GM23338 (cell line): ENCODE measurements around the gene ARMC9. TPM values are rescaled to one million over a fixed set of nuclear protein-coding genes. Genes with fewer than 3 reads are reported as not detected.

ENCODE experiments used
- ATAC-seq: fragments of 200-7000 bp; cut with Tn5 transposase; 3 replicates; pipeline ENCODE4 v1.9.1; 2020
- DNase-seq: peaks from one replicate; pipeline ENCODE4 v3.0.0-alpha.2; 2015; ENCODE audit warnings: low spot score
- H2AFZ ChIP-seq: fragments of 200-600 bp; sonication (generic); 2 replicates; pipeline ENCODE4 v1.8.0; 2016; ENCODE audit warnings: antibody characterized with exemption, mild to moderate bottlenecking, moderate library complexity
- H3F3A ChIP-seq: fragments of 200-600 bp; sonication (generic); replicated peaks from 2 replicates; pipeline ENCODE4 v1.8.0; 2017; ENCODE audit warnings: antibody characterized with exemption, mixed run types, low read depth
- H3K27ac ChIP-seq: fragments of 200-600 bp; sonication (generic); 2 replicates; pipeline ENCODE4 v1.6.1; 2016; ENCODE audit warnings: low read depth
- H3K27me3 ChIP-seq: fragments of 200-600 bp; sonication (generic); 2 replicates; pipeline ENCODE4 v1.8.0; 2016; ENCODE audit warnings: mild to moderate bottlenecking, mixed run types, moderate library complexity; ENCODE audit not compliant: insufficient read depth
- H3K36me3 ChIP-seq: fragments of 200-600 bp; sonication (generic); 2 replicates; pipeline ENCODE4 v1.8.0; 2016; ENCODE audit warnings: mild to moderate bottlenecking; ENCODE audit not compliant: insufficient read depth
- H3K4me1 ChIP-seq: fragments of 200-600 bp; sonication (generic); 2 replicates; pipeline ENCODE4 v1.8.0; 2016; ENCODE audit warnings: mild to moderate bottlenecking, moderate library complexity; ENCODE audit not compliant: insufficient read depth
- H3K4me2 ChIP-seq: fragments of 200-600 bp; sonication (generic); 2 replicates; pipeline ENCODE4 v1.7.1; 2017; ENCODE audit warnings: mixed run types
- H3K4me3 ChIP-seq: fragments of 200-600 bp; sonication (generic); 2 replicates; pipeline ENCODE4 v1.6.1; 2016; ENCODE audit warnings: mixed run types
- H3K79me2 ChIP-seq: fragments of 200-600 bp; sonication (generic); replicated peaks from 2 replicates; pipeline ENCODE4 v1.8.0; 2017; ENCODE audit warnings: mild to moderate bottlenecking; ENCODE audit not compliant: insufficient read depth
- H3K9me2 ChIP-seq: fragments of 200-600 bp; sonication (generic); 2 replicates; pipeline ENCODE4 v1.8.0; 2017; ENCODE audit not compliant: insufficient read depth
- H4K20me1 ChIP-seq: fragments of 200-600 bp; sonication (generic); replicated peaks from 2 replicates; pipeline ENCODE4 v1.8.0; 2017; ENCODE audit warnings: mild to moderate bottlenecking; ENCODE audit not compliant: insufficient read depth
- H3K27ac Mint-ChIP-seq: 2 replicates; pipeline ENCODE4 v1.8.0; 2020; ENCODE audit warnings: inconsistent platforms, mild to moderate bottlenecking, moderate library complexity, mixed read lengths
- H3K27me3 Mint-ChIP-seq: 3 replicates; pipeline ENCODE4 v1.8.0; 2022; ENCODE audit warnings: low read depth, mild to moderate bottlenecking, moderate library complexity, mixed read lengths, inconsistent platforms; ENCODE audit not compliant: insufficient read depth, poor library complexity
- H3K36me3 Mint-ChIP-seq: 3 replicates; pipeline ENCODE4 v1.8.0; 2021; ENCODE audit warnings: low read depth, mild to moderate bottlenecking, inconsistent platforms, moderate library complexity, mixed read lengths
- H3K4me1 Mint-ChIP-seq: 3 replicates; pipeline ENCODE4 v1.8.0; 2020; ENCODE audit warnings: mild to moderate bottlenecking, inconsistent platforms, mixed read lengths
- H3K4me3 Mint-ChIP-seq: 3 replicates; pipeline ENCODE4 v1.8.0; 2021; ENCODE audit warnings: moderate library complexity, mild to moderate bottlenecking, inconsistent platforms, mixed read lengths
- H3K9me3 Mint-ChIP-seq: 3 replicates; pipeline ENCODE4 v1.8.0; 2020; ENCODE audit warnings: moderate library complexity, mild to moderate bottlenecking, inconsistent platforms, mixed read lengths
- CREB1 ChIP-seq: fragments of 250-450 bp; sonication (Bioruptor Pico); IDR thresholded peaks from 2 replicates; pipeline ENCODE4 v1.5.0; 2020; ENCODE audit warnings: low read depth, mild to moderate bottlenecking, moderate library complexity
- EZH2 ChIP-seq: fragments of 200-600 bp; sonication (generic); IDR thresholded peaks from one replicate; pipeline ENCODE4 v1.8.0; 2017; ENCODE audit warnings: antibody characterized with exemption, mild to moderate bottlenecking, low read depth; ENCODE audit not compliant: unreplicated experiment
- EZH2phosphoT487 ChIP-seq: fragments of 200-600 bp; sonication (generic); IDR thresholded peaks from one replicate; pipeline ENCODE4 v1.8.1; 2018; ENCODE audit warnings: antibody characterized with exemption; ENCODE audit not compliant: unreplicated experiment
- JUNB ChIP-seq: IDR thresholded peaks from one replicate; pipeline ENCODE4 v1.6.1; 2016; ENCODE audit warnings: antibody characterized with exemption; ENCODE audit not compliant: unreplicated experiment
- NANOG ChIP-seq: IDR thresholded peaks from 2 replicates; pipeline ENCODE4 v1.6.1; 2016; ENCODE audit warnings: antibody characterized with exemption, borderline replicate concordance
- POLR2AphosphoS5 ChIP-seq: IDR thresholded peaks from 2 replicates; pipeline ENCODE4 v1.6.1; 2016; ENCODE audit warnings: antibody characterized with exemption, low read depth
- STAT1 ChIP-seq: IDR thresholded peaks from one replicate; pipeline ENCODE4 v1.6.1; 2016; ENCODE audit warnings: antibody characterized with exemption; ENCODE audit not compliant: unreplicated experiment
- ZNF114 ChIP-seq: fragments of 250-450 bp; sonication (Bioruptor Pico); IDR thresholded peaks from 2 replicates; pipeline ENCODE4 v1.5.0; 2020; ENCODE audit warnings: mild to moderate bottlenecking, moderate library complexity
- ZNF331 ChIP-seq: fragments of 250-450 bp; sonication (Bioruptor Pico); IDR thresholded peaks from 2 replicates; pipeline ENCODE4 v1.5.0; 2020; ENCODE audit warnings: low read depth, mild to moderate bottlenecking, moderate library complexity
- polyA plus RNA-seq: library from polyadenylated mRNA; unstranded; fragments of >200 nt; fragmentation: Nextera tagmentation; extraction: Ambion mirVana; gene quantifications from 2 replicates; pipeline ENCODE4 v1.2.1, GENCODE V29; 2016
- total RNA-seq: library from RNA; depleted of rRNA; stranded (reverse); fragments of >200 nt; shearing (Covaris generic); gene quantifications from 2 replicates; pipeline ENCODE4 v1.2.3, GENCODE V29; 2014
- TF ChIP-seq, protein P1 (sequence below): IDR thresholded peaks from one replicate; pipeline ENCODE4 v1.6.1; 2018; ENCODE audit warnings: antibody characterized with exemption; ENCODE audit not compliant: unreplicated experiment
- TF ChIP-seq, protein P2 (sequence below): IDR thresholded peaks from 2 replicates; pipeline ENCODE4 v1.6.1; 2016; ENCODE audit warnings: antibody characterized with exemption

Gene ARMC9
- total and polyA plus RNA-seq, 2 experiments from 2014 or later: 29.2 to 56.0 TPM

DNA sequence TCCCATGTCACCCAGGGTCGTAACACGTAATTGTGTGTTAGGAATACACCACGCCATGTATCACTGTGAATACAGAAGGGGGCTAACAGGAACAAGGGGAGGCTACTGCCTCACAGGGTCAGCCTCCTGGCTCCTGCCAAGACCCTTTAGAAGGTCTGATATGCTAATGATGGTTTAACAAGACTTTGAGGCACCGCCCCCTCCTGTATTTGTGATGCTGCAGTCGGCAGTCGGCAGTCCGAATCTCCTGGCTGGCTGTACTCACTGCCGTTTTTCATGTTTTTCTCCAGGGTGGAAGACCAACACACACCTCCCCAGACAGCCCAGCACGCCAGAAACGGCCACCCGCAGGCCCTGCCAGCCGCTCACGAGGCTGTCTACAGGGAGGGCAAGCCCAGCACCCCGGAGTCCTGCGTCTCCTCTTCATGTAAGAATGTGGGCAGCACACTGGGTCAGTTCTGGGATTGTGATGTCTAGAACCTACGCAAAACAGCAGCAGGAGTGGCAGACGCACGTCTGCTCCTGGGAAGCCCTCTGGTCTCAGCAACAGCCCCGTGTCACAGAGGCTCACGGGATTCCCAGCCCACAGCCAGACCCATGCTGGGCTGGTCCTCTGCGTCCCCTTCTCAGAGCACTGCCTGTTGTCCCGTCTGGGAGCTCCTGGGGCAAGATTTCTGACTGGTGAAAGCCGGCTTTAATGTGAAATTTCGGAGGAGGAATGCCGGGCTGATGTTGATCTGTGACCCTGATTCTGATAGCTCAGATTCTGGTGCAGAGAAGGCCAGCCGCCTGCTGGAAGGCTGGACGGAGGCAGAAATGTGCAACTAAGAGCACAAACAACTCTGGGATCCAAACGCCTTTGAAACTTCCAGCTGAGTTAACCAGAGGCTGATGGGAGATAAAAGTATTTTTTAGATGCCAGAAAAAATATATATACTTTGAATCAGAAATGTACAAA is 157.4 kb downstream of the ARMC9 start (continued):
- TF ChIP-seq, protein P1, sequence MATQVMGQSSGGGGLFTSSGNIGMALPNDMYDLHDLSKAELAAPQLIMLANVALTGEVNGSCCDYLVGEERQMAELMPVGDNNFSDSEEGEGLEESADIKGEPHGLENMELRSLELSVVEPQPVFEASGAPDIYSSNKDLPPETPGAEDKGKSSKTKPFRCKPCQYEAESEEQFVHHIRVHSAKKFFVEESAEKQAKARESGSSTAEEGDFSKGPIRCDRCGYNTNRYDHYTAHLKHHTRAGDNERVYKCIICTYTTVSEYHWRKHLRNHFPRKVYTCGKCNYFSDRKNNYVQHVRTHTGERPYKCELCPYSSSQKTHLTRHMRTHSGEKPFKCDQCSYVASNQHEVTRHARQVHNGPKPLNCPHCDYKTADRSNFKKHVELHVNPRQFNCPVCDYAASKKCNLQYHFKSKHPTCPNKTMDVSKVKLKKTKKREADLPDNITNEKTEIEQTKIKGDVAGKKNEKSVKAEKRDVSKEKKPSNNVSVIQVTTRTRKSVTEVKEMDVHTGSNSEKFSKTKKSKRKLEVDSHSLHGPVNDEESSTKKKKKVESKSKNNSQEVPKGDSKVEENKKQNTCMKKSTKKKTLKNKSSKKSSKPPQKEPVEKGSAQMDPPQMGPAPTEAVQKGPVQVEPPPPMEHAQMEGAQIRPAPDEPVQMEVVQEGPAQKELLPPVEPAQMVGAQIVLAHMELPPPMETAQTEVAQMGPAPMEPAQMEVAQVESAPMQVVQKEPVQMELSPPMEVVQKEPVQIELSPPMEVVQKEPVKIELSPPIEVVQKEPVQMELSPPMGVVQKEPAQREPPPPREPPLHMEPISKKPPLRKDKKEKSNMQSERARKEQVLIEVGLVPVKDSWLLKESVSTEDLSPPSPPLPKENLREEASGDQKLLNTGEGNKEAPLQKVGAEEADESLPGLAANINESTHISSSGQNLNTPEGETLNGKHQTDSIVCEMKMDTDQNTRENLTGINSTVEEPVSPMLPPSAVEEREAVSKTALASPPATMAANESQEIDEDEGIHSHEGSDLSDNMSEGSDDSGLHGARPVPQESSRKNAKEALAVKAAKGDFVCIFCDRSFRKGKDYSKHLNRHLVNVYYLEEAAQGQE: no peak
- TF ChIP-seq, protein P2, sequence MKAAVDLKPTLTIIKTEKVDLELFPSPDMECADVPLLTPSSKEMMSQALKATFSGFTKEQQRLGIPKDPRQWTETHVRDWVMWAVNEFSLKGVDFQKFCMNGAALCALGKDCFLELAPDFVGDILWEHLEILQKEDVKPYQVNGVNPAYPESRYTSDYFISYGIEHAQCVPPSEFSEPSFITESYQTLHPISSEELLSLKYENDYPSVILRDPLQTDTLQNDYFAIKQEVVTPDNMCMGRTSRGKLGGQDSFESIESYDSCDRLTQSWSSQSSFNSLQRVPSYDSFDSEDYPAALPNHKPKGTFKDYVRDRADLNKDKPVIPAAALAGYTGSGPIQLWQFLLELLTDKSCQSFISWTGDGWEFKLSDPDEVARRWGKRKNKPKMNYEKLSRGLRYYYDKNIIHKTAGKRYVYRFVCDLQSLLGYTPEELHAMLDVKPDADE: no peak
- no peak for TF ChIP-seq NANOG
- no peak for TF ChIP-seq EZH2phosphoT487
- TF ChIP-seq ZNF114 (CRISPR knock-in tag): no peak
- no peak for TF ChIP-seq CREB1
- no peak for TF ChIP-seq POLR2AphosphoS5
- TF ChIP-seq JUNB: no peak

DNA sequence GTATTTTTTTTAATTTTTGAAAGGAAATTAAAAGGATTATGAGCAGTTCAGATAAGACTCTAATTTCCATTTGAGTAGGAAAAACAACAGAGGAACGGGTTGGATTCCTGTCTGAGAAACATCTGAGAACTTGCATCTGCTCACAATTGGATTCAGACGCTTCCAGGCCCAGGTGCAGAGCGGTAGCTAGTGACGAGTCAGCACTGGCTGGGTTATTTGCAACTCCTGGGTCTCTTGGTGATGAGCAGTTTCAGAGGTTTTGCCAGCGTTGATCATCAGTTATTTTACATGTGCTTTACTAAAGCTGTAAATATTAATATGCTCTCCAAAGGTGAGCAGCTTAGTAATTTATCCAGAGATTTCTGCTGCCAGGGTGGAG is 158.0 kb downstream of the ARMC9 start:
- no peaks in the 10 kb centered on the region for H3K27me3 ChIP-seq
- Mint-ChIP-seq H3K27ac (peak overlapping the region; percentile 88), H3K4me1 (peaks cover 36% of the 10 kb centered on the region), H3K27me3 (peaks cover 4% of the 10 kb centered on the region), H3K9me3 (peaks cover 2% of the 10 kb centered on the region; the same call in 1 of the 3 replicates), H3K4me3 (no peak overlapping the region), H3K36me3 (peaks cover 5% of the 10 kb centered on the region)
- no peak for DNase-seq
- no peaks in the 10 kb centered on the region; the same call in 1 of the 2 replicates for H3K36me3 ChIP-seq
- no peak for ATAC-seq
- H3K79me2 ChIP-seq: no peaks in the 10 kb centered on the region
- no peaks in the 10 kb centered on the region for H4K20me1 ChIP-seq
- no peak overlapping the region for H3K4me3 ChIP-seq
- no peaks in the 10 kb centered on the region for H3F3A ChIP-seq
- H3K27ac ChIP-seq: peak overlapping the region; percentile 12
- TF ChIP-seq ZNF331 (CRISPR knock-in tag) (no peak), EZH2phosphoT487 (no peak), ZNF114 (CRISPR knock-in tag) (no peak), STAT1 (no peak), EZH2 (no peak)
- H3K9me2 ChIP-seq: 0 out of 2 replicates have a peak, but pooled peaks cover 6% of the 10 kb centered on the region
- H2AFZ ChIP-seq: no peak overlapping the region
- H3K4me1 ChIP-seq: peaks cover 19% of the 10 kb centered on the region
- H3K4me2 ChIP-seq: no peak overlapping the region
